ENCODE results near the gene HDDC2.
"Not testable (repeated sequence)": the region's sequence is repeated elsewhere in the genome, so short reads cannot be mapped to it uniquely, and the experiment has no call there.

Gene HDDC2

GRCh38 chr6:125306756-125307149 is 5.0 kb upstream of the HDDC2 start:
- DNase-seq, result no peak

GRCh38 chr6:125304970-125305660 is 3.3 kb upstream of the HDDC2 start:
- no peak for DNase-seq

DNA sequence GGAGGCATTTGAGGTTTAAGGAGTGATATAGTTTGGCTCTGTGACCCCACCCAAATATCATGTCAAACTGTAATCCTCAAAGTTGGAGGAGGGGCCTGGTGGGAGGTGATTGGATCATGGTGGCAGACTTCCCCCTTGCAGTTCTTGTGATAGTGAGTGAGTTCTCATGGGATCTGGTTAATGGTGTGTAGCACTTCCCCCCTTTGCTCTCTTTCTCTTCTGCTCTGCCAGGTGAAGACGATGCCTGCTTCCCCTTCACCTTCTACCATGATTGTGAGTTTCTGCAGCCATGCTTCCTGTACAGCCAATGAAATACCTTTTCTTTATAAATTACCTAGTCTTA is 1.7 kb upstream of the HDDC2 start:
- DNase-seq, result no peak

DNA sequence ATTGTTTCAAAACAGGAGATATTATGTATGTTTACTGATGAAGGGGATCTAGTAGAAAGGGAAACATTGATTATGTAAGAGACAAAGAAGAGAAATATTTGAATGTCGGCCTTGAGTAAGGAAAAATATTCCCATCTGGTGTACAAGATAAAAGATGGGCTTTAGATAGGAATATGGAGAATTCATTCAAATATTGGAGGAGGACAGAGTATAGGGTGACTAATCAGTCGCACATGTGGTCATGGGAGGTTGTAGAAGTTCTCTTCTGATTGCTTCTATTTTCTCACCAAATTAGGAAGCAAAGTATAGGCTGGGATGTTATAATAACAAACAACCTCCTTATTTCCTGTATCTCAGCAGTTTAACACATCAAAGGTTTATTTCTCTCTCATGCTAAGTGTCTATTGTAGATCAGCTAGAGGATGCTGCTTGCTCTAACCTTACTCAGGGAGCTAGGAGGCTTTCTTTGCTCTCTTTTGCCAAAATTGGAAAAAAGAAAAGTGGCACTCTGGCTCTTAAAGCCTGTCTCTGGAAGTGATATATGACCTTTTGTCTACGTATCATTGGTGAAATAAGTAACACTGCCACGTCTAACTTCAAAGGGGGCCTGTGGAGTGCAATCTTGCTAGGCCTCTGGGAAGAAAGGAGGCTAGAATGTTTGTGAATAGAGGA is 1.2 kb upstream of the HDDC2 start:
- no peak for DNase-seq

DNA sequence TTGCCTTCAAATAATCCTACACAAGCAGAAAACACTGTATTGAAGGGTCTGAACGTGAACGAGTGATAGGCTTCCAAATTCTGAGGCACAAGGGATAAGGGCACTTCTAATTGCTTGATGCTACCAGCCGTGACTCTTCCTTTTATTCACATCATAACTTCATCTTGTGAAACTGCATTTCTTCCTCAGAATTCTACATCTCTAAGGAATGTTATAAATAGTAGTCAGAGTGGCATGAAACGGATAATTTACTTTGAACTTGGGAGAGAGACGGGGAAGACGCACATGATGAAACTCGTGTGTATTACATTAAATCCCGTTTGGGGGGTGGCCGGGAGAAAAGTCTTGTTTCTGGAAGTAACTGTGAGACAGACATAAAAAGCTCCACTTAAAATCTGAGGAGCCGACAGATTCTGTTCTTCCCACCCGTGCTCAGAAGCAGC is 754 bp downstream of the HDDC2 start:
- no peak for DNase-seq

DNA sequence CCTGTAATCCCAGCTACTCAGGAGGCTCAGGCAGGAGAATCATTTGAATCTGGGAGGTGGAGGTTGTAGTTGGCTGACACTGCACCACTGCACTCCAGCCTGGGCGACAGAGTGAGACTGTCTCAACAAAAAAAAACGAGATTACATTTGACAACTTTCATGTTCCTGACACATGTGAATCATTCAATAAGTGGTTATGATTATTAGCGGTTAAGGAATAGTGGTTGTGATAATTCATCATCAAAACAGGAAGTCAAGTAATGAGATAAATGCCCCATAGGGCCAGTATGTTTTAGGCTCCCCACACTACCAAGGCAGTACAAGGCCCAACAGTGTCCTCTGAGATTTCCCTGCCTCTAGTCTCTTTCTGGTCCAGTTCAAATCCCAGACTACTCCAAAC is 2.5 kb downstream of the HDDC2 start:
- no peak for DNase-seq

DNA sequence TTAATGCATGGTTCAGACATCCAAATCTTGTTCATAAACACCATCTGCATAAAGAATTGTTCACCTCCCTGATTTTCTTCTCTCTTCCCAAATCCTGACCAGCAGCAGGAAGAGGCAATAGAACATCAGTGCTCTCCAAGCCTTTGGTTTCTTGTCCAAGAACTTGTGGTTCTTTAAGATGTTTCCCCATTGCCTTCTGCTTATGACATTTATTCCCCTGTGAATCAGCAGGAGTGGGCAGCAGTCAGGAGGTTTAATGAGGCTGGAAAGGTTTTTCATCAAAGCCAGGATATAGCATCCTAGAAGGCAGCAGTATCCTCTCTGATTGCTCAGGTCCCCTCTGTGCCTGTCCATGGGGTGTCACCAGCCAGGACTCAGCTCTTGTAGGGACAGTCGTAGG is 5.3 kb downstream of the HDDC2 start:
- no peak for DNase-seq

GRCh38 chr6:125294925-125295324 is 6.8 kb downstream of the HDDC2 start:
- no peak for DNase-seq

DNA sequence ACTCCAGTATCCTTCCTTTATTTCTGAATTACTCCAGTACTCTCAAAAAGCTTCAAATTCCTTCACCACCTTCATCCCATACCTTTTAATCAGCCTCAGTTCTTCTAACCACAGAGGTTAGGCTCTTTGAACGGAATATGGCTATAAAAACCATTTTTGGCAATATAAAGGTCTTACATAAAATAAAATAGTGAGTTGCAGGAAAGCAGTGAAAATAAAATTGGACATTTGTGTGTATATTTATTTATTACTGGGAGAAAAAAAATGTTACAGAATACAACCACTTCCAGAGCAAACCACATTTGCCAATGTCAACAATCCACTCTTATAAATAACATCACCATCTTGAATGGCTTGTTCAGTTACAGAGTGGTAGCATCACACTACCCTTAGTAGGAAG is 7.7 kb downstream of the HDDC2 start:
- no peak for DNase-seq

DNA sequence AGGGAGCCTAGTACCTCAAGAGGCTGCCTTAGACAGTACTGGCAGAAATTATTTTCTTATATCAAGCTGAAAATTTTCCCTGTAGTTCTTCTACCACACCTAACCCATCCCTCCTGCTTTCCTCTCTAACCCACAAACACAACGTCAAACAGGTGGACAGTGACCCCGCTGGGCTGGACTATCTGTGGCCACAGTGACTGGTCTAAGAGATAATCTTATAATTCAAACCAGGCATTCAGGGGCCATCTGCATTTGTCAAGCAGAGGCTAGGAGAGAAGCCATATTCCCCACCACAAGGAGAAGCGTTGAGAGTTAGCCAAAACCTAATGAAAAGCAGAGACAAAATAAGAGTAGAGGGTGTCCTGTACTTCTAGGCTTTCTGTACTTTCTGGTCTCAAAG is 8.2 kb downstream of the HDDC2 start:
- no peak for DNase-seq

GRCh38 chr6:125287718-125288117 is 14.0 kb downstream of the HDDC2 start:
- DNase-seq, result no peak

- no peak for DNase-seq
Observed at GRCh38 chr6:125285936-125286335, 15.8 kb downstream of the HDDC2 start.

- DNase-seq, result no peak
Observed at GRCh38 chr6:125285353-125285752, 16.4 kb downstream of the HDDC2 start.

- DNase-seq, result not testable (repeated sequence)
Observed at GRCh38 chr6:125282470-125282869, 19.3 kb downstream of the HDDC2 start.

DNA sequence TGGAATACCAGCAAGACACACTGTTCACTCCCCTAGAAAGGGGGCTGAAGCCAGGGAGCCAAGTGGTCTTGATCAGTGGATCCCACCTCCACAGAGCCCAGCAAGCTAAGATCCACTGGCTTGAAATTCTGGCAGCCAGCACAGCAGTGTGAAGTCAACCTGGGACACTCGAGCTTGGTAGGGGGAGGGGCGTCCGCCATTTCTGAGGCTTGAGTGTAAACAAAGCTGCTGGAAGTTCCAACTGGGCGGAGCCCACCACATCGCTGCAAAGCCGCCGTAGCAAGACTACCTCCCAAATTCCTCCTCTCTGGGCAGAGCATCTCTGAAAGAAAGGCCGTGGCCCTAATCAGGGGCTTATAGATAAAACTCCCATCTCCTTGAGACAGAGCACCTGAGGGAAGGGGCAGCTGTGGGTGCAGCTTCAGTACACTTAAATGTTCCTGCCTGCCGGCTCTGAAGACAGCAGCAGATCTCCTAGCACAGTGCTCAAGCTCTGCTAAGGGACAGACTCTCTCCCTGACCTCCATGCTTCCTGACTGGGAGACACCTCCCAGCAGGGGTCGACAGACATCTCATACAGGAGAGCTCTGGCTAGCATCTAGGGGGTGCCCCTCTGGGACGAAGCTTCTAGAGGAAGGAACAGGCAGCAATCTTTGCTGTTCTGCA is 21.3 kb downstream of the HDDC2 start:
- DNase-seq, result not testable (repeated sequence)

- DNase-seq, result no peak
Observed at GRCh38 chr6:125279961-125280360, 21.8 kb downstream of the HDDC2 start.

DNA sequence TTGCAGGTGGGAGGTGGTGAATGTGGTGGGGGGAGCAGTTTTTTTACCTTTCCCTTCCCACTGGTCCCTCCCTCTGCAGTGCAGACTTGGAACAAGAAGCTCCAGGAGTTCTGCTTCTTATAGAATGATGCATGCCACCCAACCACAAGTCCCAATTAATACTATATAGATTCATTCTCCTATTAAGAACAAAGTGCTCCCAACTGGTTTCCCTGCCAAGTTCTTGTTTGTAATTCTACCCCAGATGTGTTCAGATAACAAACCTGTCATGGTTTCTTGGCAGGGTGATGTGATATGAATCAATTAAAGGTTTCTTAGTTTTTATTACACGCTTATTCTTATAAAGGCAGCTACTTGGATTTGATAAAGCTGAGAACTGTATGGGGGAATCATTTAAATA is 23.9 kb downstream of the HDDC2 start:
- DNase-seq, result no peak

DNA sequence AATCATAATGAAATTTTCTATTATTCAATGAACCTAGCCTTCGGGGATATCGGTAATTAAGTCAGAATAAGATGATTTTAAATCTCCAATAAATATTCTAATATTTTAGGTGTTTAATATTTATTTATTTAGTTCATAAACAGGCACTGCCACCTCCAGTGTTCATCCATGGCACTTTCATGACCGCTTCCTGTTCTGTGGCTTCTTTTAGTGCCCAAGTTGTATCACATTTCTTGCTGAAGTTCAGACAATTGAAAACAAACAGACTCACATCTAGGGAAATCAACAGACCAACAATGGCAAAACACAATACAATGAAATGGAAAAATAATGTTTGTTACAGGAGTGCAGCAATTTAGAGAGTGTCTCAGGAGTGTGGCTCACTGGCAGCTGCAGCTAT is 26.0 kb downstream of the HDDC2 start:
- DNase-seq, result no peak

DNA sequence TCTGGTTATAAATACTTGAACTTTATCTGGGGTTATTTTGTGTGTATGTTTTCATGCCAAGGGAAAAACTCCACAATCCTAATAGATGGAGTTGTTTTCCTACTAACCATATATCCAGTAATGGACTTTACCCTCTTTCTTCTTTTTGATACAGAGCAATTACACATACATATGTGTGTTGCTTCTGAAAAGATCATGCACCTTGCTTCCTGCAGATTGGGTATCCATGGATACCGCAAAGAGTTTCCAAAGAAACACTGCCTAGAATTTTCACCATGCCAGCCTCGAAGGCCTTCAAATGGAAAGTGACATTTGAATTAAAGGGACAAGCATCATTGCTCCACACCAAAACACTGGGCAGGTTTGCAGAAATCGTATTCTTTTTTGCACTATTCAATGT is 26.8 kb downstream of the HDDC2 start:
- DNase-seq, result no peak

DNA sequence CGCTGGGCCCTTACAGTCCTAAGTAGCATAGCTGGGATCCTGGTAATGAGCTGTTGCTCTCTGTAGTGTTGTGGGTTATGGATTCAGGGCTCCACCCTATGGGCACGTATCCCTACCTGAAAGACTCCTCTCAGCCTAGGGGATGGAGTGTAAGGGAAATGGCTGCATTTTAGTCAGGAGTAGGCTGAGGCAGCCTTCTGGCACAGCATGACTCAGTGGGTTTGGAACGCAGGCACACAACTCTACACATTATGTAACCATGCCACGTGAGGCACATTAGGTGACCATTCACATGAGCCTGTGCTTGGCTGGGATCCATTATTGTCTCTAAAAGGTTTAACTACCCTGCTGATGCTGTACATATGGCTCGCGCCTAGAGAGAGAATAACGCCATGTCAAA is 27.8 kb downstream of the HDDC2 start:
- DNase-seq, result peak; percentile 62

GRCh38 chr6:125273251-125273650 is 28.5 kb downstream of the HDDC2 start:
- no peak for DNase-seq

GRCh38 chr6:125271486-125272159 is 30.1 kb downstream of the HDDC2 start:
- no peak for DNase-seq

DNA sequence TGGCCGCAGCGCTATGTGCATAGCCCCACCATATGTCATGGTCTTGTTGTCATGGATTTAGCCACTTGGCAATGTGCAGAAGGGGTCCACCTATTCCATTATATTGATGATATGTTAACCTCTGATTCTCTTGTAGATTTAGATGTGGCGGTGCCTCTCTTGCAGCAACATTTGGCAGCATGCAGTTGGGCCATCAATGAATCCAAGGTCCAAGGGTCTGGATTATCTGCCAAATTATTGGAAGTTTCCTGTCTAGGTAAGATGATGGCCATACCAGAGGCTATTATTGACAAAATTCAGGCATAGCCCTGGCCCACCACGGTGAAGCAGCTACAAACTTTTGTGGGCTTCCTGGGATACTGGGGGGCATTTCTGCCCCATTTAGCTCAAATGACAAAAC is 31.4 kb downstream of the HDDC2 start:
- no peak for DNase-seq
